ENCODE results near the gene IL27RA. TPM values are rescaled to one million over a fixed set of nuclear protein-coding genes. Genes with fewer than 3 reads are reported as not detected.

IL27RA gene
- total RNA-seq, 4 donors from 2014 or later = 3.0 to 5.5 (median 4.5) TPM

GRCh38 chr19:14061751-14062557, 30.4 kb downstream of the IL27RA start, which contains the start of gene PALM3:
Gene PALM3, minus strand, starts transcription at chr19:14062076. Its CDS starts 96 bp downstream, at chr19:14061980.
- intact Hi-C loops (cut with DNase I) = no loop called here
- H3K9me3 ChIP-seq = no peaks in the 10 kb centered on the region
- no peak for DNase-seq (ENCODE audit: extremely low spot score)
- H3K36me3 ChIP-seq = no peaks in the 10 kb centered on the region
- TF ChIP-seq POLR2AphosphoS5 (IDR thresholded peaks at IDR 0.05) (no peak), POLR2A (IDR thresholded peaks at IDR 0.05; ENCODE audit: low read depth) (no peak), EP300 (IDR thresholded peaks at IDR 0.05) (no peak)
- TF ChIP-seq, protein P1, sequence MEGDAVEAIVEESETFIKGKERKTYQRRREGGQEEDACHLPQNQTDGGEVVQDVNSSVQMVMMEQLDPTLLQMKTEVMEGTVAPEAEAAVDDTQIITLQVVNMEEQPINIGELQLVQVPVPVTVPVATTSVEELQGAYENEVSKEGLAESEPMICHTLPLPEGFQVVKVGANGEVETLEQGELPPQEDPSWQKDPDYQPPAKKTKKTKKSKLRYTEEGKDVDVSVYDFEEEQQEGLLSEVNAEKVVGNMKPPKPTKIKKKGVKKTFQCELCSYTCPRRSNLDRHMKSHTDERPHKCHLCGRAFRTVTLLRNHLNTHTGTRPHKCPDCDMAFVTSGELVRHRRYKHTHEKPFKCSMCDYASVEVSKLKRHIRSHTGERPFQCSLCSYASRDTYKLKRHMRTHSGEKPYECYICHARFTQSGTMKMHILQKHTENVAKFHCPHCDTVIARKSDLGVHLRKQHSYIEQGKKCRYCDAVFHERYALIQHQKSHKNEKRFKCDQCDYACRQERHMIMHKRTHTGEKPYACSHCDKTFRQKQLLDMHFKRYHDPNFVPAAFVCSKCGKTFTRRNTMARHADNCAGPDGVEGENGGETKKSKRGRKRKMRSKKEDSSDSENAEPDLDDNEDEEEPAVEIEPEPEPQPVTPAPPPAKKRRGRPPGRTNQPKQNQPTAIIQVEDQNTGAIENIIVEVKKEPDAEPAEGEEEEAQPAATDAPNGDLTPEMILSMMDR (IDR thresholded peaks at IDR 0.05) = no peak
- peaks cover 5 to 27% (median 23%) of the 10 kb centered on the region in 4 donors for H3K4me1 ChIP-seq
- peaks cover 0 to 66% (median 23%) of the 10 kb centered on the region in 4 donors for H3K27me3 ChIP-seq
- H3K27ac ChIP-seq (replicated peaks in 1 of 4) = no peak within 1 kb of the TSS
- no peak within 1 kb of the TSS for H3K4me3 ChIP-seq
- 81% methylated on average over 9 of the region's 19 CpGs for WGBS

DNA sequence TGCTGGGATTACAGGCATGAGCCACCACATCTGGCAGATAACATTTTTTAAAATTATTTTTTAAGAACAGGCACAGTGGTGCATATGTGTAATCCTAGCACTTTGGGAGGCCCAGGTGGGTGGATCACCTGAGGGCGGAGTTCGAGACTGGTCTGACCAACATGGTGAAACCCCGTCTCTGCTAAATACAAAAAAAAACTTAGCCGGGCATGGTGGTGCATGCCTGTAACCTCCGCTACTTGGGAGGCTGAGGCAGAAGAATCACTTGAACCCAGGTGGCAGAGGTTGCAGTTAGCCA, 30.9 kb downstream of the IL27RA start:
- Histone ChIP-seq H3K27ac (replicated peaks in 1 of 4) (no peak overlapping the region), H3K4me3 (no peak overlapping the region), H3K36me3 (no peaks in the 10 kb centered on the region), H3K9me3 (no peaks in the 10 kb centered on the region), H3K27me3 (peaks cover 0 to 61% (median 23%) of the 10 kb centered on the region in 4 donors), H3K4me1 (peaks cover 5 to 22% (median 18%) of the 10 kb centered on the region in 4 donors)
- 79% methylated on average over 5 of the region's 5 CpGs for WGBS
- DNase-seq (ENCODE audit: extremely low spot score) = no peak
- intact Hi-C loops (cut with DNase I) = no loop called here
- no peak for TF ChIP-seq EP300 (IDR thresholded peaks at IDR 0.05)
- TF ChIP-seq POLR2AphosphoS5 (IDR thresholded peaks at IDR 0.05) = no peak
- TF ChIP-seq POLR2A (IDR thresholded peaks at IDR 0.05; ENCODE audit: low read depth) = no peak
- TF ChIP-seq, protein P1 (IDR thresholded peaks at IDR 0.05) = no peak

GRCh38 chr19:14063105-14063504, 31.5 kb downstream of the IL27RA start:
- no peak overlapping the region for H3K4me3 ChIP-seq
- intact Hi-C loops (cut with DNase I) = no loop called here
- no peak for DNase-seq (ENCODE audit: extremely low spot score)
- no peaks in the 10 kb centered on the region for H3K9me3 ChIP-seq
- WGBS = 62% methylated on average over 7 of the region's 7 CpGs
- peaks cover 0 to 55% (median 21%) of the 10 kb centered on the region in 4 donors for H3K27me3 ChIP-seq
- H3K27ac ChIP-seq (replicated peaks in 1 of 4) = no peak overlapping the region
- H3K4me1 ChIP-seq = peaks cover 0 to 16% (median 12%) of the 10 kb centered on the region in 4 donors
- TF ChIP-seq POLR2A (IDR thresholded peaks at IDR 0.05; ENCODE audit: low read depth) (no peak), EP300 (IDR thresholded peaks at IDR 0.05) (no peak), POLR2AphosphoS5 (IDR thresholded peaks at IDR 0.05) (no peak)
- TF ChIP-seq, protein P1 (IDR thresholded peaks at IDR 0.05) = no peak
- H3K36me3 ChIP-seq = no peaks in the 10 kb centered on the region

DNA sequence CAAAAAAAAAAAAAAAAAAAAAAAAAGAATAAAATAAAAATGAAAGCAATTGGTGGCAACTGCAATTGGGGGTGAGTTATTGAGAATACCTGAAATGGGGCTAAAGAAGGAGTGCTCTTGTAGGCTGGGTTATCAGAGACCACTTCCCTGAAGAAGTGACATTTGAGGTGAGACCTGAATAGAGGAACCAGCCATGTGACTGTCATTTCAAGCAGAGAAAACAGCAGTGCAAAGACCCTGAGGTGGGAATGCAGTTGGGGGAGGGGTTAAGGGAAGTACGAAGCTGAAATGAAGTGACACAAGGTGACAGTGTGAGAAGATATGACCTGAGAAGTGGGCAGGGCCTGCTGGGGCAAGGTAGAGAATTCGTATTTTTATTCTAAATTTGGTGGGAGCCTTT, 34.6 kb downstream of the IL27RA start:
- 71% methylated on average over 2 of the region's 2 CpGs for WGBS
- intact Hi-C loops (cut with DNase I) = no loop called here
- TF ChIP-seq, protein P1 (IDR thresholded peaks at IDR 0.05) = no peak
- TF ChIP-seq POLR2A (IDR thresholded peaks at IDR 0.05; ENCODE audit: low read depth) = no peak
- no peak for TF ChIP-seq POLR2AphosphoS5 (IDR thresholded peaks at IDR 0.05)
- no peak for TF ChIP-seq EP300 (IDR thresholded peaks at IDR 0.05)
- no peaks in the 10 kb centered on the region for H3K4me1 ChIP-seq
- H3K9me3 ChIP-seq = no peaks in the 10 kb centered on the region
- H3K36me3 ChIP-seq = no peaks in the 10 kb centered on the region
- no peak for DNase-seq (ENCODE audit: extremely low spot score)
- peaks cover 0 to 24% (median 2%) of the 10 kb centered on the region in 4 donors for H3K27me3 ChIP-seq
- H3K4me3 ChIP-seq = no peak overlapping the region
- H3K27ac ChIP-seq (replicated peaks in 1 of 4) = no peak overlapping the region

Data from esophagus muscularis mucosa (tissue), 4 donors.